SW 1271 (cell line): ENCODE results near the gene TAF6.

Source experiments
- DNase-seq, 2 experiments: peaks; one replicate each; lab custom pipeline; 2025; lab: John Stamatoyannopoulos, UW

The TAF6 gene

GRCh38 chr7:100119072-100119969, at the start of gene TAF6, which contains the start of gene CNPY4:
Gene TAF6 (minus strand): TSS chr7:100119358. CDS start chr7:100114209, 5,149 bp downstream.
Gene CNPY4 (plus strand): TSS chr7:100119634. CDS start chr7:100119745, 111 bp downstream.
- peak; percentile 78 to 95 for DNase-seq

GRCh38 chr7:100167912-100168323, 48.8 kb upstream of the TAF6 start:
- no peak for DNase-seq

- no peak for DNase-seq
Measured at GRCh38 chr7:100166970-100167911, 48.1 kb upstream of the TAF6 start.

- DNase-seq = no peak
Measured at GRCh38 chr7:100166317-100166940, 47.3 kb upstream of the TAF6 start.

GRCh38 chr7:100163871-100164270, 44.7 kb upstream of the TAF6 start:
- DNase-seq = no peak

GRCh38 chr7:100163006-100163531, 43.9 kb upstream of the TAF6 start:
- DNase-seq = no peak

DNA sequence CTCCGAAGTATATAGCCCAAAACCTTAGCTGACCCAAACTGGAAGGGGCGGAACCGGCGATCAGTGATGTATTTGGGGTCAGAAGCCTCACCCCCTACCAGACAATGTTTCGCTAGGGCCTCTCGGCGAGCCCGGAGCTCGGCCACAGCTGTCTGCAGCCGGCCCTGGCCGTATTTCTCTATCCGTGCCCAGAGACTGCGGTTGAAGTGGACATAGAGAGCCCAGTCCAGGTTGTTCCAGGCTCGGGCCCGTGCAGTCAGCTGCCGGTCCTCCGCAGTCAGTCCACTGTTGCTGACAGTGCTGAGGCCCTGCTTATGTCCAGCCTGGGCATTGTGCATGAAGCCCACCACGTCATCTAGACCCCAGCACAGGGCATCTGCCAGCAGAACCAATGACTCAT, 40.9 kb upstream of the TAF6 start:
- no peak for DNase-seq

GRCh38 chr7:100159099-100159623, 40.0 kb upstream of the TAF6 start:
- DNase-seq = no peak

DNA sequence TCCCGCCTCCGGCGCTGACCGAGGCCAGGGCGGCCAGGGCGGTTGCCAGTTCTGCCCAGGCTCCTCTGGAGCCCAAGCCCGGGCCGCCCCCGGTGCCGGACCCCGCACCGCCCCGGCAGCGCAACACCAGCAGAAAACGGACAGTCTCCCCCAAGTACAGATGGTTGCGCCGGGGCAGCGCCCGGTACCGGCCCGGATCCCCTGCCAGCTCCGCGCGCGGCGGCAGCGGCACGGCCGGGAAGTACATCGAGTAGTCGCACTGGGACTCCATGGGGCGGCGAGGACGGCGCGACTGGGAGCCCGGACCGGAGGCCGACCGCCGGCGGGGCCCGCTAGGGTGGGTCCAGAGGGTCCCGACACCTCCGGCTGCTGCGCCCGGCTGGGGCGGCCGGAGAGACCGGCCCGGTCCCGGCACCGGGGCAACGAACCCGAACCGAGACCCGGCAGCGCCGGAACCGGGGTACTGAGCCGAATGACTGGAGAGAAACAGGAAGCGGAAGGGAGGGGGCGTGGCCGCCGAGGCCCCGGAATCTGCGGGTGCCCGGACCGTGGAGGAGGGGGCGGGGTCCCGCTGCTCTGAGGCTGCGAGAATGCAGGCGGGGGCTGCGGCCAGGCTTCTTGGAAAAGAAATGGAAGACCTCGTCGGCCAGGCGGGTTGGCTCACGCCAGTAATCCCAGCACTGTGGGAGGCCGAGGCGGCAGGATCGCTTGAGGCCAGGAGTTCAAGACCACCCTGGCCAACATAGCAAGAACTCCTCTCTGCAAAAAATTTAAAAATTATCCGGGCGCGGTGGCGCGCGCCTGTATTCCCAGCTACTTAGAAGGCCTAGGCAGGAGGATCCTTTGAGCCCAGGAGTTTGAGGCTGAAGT, 39.3 kb upstream of the TAF6 start, which contains the start of gene TRAPPC14:
Gene TRAPPC14, minus strand, starts transcription at position 495 of the 870 bp plus-strand sequence. Its CDS starts 224 bp downstream, at position 271.
- DNase-seq = peak in 1 of 2 experiments; percentile 79

GRCh38 chr7:100157334-100158228, 38.4 kb upstream of the TAF6 start:
- DNase-seq = peak in 1 of 2 experiments; percentile 30

GRCh38 chr7:100157069-100157333, 37.8 kb upstream of the TAF6 start:
- DNase-seq = no peak

GRCh38 chr7:100156331-100157068, 37.3 kb upstream of the TAF6 start:
- no peak for DNase-seq

DNA sequence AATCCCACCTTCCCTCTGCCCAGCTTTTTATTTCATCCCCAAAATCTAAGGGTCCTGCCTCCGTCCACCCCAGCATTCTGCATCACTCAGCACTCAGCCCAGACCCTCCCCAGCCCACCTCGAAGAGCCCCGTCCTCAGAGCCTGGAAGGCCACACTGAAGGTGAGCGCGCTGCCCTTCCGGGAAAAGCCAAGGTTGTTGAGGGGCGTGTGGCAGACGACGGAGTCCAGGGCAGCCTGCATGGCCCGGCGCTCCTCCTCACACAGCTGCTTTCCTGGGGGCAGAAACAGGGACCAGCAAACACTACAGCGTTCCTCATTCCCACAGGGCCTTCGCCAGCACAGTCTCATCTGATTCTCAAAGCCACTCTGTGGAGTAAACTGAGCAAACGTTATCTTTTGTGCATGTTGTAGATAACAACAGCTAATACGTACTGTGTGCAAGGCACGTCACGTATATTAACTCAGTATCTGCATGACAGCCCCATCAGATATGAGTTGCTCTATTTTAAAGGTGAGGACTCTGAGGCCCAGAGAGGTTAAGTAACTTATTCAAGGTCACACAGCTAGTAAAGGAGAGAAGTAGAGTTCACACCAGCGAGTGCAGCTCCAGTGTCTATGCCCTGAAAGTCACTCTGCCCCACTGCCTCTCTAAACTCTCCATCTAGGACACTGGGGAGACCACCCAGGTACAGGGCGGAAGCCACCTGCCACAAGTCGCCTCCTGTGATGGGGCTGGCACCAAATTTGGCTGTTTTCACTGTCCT, 36.6 kb upstream of the TAF6 start:
- DNase-seq = no peak

- no peak for DNase-seq
Measured at GRCh38 chr7:100154651-100155491, 35.7 kb upstream of the TAF6 start.

DNA sequence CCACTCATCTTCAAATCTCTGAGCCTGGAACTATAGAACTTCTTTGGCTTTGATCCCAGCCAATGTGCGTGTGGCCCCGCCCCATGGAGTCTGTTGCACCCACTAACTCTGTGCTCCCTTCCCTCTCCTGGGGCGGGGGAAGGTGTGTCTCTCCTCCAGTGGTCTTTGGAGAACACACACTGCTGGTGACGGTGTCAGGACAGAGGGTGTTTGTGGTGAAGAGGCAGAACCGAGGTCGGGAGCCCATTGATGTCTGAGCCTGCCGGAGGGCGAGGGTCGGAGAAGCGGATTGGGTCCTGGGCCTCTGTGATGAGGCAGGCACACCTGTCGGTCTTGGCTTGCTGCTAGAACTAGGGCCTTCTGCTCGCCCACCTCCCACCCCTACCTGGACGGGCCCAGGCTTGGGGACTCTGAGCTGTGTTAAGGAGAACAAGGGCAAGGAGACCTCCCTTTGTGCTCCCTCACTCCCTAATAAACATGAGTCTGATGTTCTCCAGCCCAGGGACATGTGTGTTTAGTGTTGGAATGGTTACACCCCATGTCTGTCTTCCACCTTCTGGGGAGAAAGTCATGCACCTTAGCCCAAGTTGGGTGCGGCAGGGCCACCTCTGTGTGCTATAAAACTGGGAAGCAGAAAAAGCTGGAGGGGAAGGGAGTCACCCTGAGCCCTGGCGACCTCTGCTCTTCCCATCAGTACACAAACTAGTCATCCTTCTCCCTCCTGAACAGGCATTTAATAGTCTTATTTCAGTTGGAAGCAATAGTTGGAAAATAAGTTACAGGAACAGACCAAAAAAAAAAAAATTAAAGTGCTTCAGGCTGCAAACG, 34.8 kb upstream of the TAF6 start:
- DNase-seq = no peak
